ENCODE measurements around the gene CTDSPL2. TPM values are rescaled to one million over a fixed set of nuclear protein-coding genes. Genes with fewer than 3 reads are reported as not detected.
"Not testable (repeated sequence)": the region's sequence is repeated elsewhere in the genome, so short reads cannot be mapped to it uniquely, and the experiment has no call there.

The CTDSPL2 gene
- total and polyA plus RNA-seq, 12 donors, result 3.3 to 70.9 (median 27.9) TPM

DNA sequence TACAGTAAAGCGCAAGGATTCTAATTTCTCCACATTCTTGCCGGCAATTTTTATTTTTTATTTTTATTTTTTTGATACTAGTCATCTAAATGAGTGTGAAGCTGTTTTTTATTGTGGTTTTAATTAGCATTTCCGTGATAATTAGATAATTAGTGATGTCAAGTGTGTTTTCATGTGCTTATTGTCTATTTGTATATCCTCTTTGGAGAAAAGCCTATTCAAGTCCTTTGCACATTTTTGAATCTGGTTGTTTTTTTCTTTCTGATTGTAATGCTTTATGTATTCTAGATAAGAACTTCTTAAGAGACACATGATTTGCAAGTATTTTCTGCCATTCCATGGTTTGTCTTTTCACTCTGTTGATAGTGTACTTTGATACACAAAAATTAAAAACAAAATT is 16.1 kb downstream of the CTDSPL2 start:
- TF ChIP-seq, protein P1, sequence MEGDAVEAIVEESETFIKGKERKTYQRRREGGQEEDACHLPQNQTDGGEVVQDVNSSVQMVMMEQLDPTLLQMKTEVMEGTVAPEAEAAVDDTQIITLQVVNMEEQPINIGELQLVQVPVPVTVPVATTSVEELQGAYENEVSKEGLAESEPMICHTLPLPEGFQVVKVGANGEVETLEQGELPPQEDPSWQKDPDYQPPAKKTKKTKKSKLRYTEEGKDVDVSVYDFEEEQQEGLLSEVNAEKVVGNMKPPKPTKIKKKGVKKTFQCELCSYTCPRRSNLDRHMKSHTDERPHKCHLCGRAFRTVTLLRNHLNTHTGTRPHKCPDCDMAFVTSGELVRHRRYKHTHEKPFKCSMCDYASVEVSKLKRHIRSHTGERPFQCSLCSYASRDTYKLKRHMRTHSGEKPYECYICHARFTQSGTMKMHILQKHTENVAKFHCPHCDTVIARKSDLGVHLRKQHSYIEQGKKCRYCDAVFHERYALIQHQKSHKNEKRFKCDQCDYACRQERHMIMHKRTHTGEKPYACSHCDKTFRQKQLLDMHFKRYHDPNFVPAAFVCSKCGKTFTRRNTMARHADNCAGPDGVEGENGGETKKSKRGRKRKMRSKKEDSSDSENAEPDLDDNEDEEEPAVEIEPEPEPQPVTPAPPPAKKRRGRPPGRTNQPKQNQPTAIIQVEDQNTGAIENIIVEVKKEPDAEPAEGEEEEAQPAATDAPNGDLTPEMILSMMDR (IDR thresholded peaks at IDR 0.05), result no peak
- TF ChIP-seq POLR2A (IDR thresholded peaks at IDR 0.05), result no peak

DNA sequence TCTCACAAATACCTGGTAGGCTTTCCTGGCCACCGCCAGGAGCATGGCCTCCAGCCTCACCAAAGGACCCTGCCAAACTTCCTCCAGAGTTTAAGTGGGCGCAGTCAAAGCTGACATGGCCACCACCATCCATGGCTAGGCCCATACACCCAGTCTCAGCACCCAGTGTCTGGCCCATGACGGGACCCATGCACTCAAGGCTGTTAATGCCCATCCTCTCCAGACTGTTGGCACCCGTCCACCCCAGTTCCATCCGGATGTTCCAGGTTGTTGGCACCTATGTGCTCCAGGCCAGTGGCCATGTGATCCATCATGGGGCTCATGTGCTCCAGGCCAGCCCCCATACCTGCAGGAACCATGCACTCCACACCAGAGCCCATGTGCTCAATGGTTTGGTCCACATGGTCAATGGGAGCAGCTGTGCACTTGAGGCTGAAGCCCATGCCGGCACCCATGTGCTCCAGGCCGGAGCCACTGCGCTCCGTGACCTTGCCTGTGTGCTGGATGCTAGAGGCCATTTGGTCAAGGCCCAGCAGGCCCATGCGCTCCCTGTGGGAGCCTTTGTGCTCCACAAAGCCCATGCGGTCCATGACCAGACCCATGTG is 20.4 kb downstream of the CTDSPL2 start:
- no peaks in the 10 kb centered on the region for H3K4me1 ChIP-seq (replicated peaks in 1 of 2)
- no peaks in the 10 kb centered on the region for H3K9me3 ChIP-seq (replicated peaks in 1 of 3)
- no peak for DNase-seq
- H3K27ac ChIP-seq, result no peak overlapping the region
- H3K4me3 ChIP-seq, result no peak overlapping the region
- H3K36me3 ChIP-seq (replicated peaks in 1 of 2), result no peaks in the 10 kb centered on the region
- intact Hi-C loops (cut with DNase I), result loop anchor here in 1 of 2 donors (10.0 kb wide), 1 partner anchor 67 kb away; no protein-coding TSS in a partner anchor
- 93 to 98% (median 96%) methylated on average over 7 to 11 of the region's 11 CpGs for WGBS, 4 donors
- H3K27me3 ChIP-seq, result no peaks in the 10 kb centered on the region
- TF ChIP-seq, protein P1 (IDR thresholded peaks at IDR 0.05), result no peak
- no peak for TF ChIP-seq POLR2A (IDR thresholded peaks at IDR 0.05)

More for the DNA sequence above, 16.1 kb downstream of the CTDSPL2 start:
- no peaks in the 10 kb centered on the region for H3K9me3 ChIP-seq (replicated peaks in 1 of 3)
- H3K27me3 ChIP-seq, result no peaks in the 10 kb centered on the region
- no peaks in the 10 kb centered on the region for H3K36me3 ChIP-seq (replicated peaks in 1 of 2)
- intact Hi-C loops (cut with DNase I), result loop anchor here in 1 of 2 donors (10.0 kb wide), 1 partner anchor 71 kb away; no protein-coding TSS in a partner anchor
- no peak overlapping the region for H3K27ac ChIP-seq
- DNase-seq, result no peak
- H3K4me3 ChIP-seq, result no peak overlapping the region
- H3K4me1 ChIP-seq (replicated peaks in 1 of 2), result peaks cover 0 to 18% of the 10 kb centered on the region in 2 donors
- 94 to 97% (median 97%) methylated on average over 3 of the region's 3 CpGs for WGBS, 4 donors

- no peak overlapping the region for H3K27ac ChIP-seq
- H3K4me1 ChIP-seq (replicated peaks in 1 of 2), result no peaks in the 10 kb centered on the region
- TF ChIP-seq, protein P1 (IDR thresholded peaks at IDR 0.05), result no peak
- no peak for TF ChIP-seq POLR2A (IDR thresholded peaks at IDR 0.05)
- intact Hi-C loops (cut with DNase I), result no loop called here
- H3K9me3 ChIP-seq (replicated peaks in 1 of 3), result no peaks in the 10 kb centered on the region
- H3K4me3 ChIP-seq, result no peak overlapping the region
- no peaks in the 10 kb centered on the region for H3K36me3 ChIP-seq (replicated peaks in 1 of 2)
- no peak for DNase-seq
- 61 to 82% (median 67%) methylated on average over 1 of the region's 1 CpG for WGBS, 4 donors
- no peaks in the 10 kb centered on the region for H3K27me3 ChIP-seq
Observed at GRCh38 chr15:44450172-44450571, 22.7 kb downstream of the CTDSPL2 start.

- H3K4me3 ChIP-seq; H3K27ac ChIP-seq; intact Hi-C loops (cut with DNase I); H3K27me3 ChIP-seq; H3K4me1 ChIP-seq (replicated peaks in 1 of 2); DNase-seq; H3K9me3 ChIP-seq (replicated peaks in 1 of 3); H3K36me3 ChIP-seq (replicated peaks in 1 of 2): not testable (repeated sequence)
- WGBS, 4 donors, result 90 to 96% (median 94%) methylated on average over 5 to 6 of the region's 6 CpGs
Observed at GRCh38 chr15:44453578-44454283, 26.3 kb downstream of the CTDSPL2 start.

Data from adrenal gland (tissue), 12 donors.